NCI-H1105 (cell line): ENCODE results near the gene KCP.

Experiments
- DNase-seq: peaks from one replicate; lab custom pipeline; 2025; lab: John Stamatoyannopoulos, UW

KCP gene

GRCh38 chr7:128858380-128859231 lies 51.9 kb downstream of the KCP start:
- no peak for DNase-seq

DNA sequence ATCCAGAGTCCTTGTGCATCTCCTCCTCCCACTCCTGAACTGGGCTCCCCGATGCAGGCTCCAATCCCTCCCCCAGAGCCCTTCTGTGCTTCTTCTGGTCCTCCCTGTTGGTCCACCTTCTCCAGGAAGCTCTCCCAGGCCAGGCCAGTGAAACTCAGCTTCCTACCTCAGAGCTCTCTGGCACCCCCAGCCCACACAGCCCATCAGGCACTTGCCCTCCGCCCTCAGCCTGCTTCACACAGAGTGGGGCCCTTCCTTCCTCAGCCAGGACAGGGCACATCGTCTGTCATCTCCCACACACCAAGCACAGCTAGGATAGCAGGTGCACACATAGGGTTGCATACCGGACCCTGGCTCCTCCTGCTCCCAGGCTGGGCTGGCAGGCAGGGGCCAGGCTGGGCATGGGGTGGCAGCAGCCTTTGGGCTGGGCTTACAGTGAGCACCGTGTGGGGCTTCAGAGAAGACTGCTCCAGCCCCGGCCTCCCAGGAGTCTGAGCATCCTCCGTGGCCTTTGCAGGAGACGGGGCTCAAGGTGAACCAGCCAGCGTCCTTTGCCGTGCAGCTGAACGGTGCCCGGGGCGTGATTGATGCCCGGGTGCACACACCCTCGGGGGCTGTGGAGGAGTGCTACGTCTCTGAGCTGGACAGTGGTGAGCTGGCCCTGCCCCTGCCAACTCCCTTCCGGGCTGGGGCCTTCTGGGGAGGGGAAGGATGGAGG lies 54.3 kb downstream of the KCP start:
- no peak for DNase-seq

DNA sequence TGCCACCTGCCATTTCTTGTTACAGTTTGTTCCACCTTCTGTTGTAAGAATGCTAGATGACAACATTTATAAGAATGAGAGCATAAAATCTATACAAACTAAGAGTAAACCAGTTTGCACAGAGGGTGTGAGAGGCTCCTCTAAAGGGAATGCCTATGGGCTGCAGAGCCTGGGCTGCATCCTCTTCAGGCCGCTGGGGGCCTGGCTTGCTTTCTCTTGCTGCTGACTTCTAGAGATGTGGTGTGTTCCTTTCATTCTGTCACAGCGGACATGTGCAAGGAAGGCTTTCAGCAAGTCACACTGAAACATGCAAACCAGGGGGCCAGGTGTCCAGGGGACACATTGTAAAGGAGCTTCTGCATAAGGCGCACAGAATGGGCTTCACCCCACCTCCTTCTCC lies 55.0 kb downstream of the KCP start:
- no peak for DNase-seq

- DNase-seq, result no peak
These were observed 56.1 kb downstream of the KCP start for GRCh38 chr7:128854396-128854795.

GRCh38 chr7:128853799-128854198 lies 56.7 kb downstream of the KCP start:
- DNase-seq, result no peak

- no peak for DNase-seq
These were observed 57.8 kb downstream of the KCP start for GRCh38 chr7:128852537-128853254.

GRCh38 chr7:128849804-128850490 lies 60.6 kb downstream of the KCP start:
- DNase-seq, result no peak

GRCh38 chr7:128849156-128849515 lies 61.4 kb downstream of the KCP start:
- DNase-seq, result no peak

DNA sequence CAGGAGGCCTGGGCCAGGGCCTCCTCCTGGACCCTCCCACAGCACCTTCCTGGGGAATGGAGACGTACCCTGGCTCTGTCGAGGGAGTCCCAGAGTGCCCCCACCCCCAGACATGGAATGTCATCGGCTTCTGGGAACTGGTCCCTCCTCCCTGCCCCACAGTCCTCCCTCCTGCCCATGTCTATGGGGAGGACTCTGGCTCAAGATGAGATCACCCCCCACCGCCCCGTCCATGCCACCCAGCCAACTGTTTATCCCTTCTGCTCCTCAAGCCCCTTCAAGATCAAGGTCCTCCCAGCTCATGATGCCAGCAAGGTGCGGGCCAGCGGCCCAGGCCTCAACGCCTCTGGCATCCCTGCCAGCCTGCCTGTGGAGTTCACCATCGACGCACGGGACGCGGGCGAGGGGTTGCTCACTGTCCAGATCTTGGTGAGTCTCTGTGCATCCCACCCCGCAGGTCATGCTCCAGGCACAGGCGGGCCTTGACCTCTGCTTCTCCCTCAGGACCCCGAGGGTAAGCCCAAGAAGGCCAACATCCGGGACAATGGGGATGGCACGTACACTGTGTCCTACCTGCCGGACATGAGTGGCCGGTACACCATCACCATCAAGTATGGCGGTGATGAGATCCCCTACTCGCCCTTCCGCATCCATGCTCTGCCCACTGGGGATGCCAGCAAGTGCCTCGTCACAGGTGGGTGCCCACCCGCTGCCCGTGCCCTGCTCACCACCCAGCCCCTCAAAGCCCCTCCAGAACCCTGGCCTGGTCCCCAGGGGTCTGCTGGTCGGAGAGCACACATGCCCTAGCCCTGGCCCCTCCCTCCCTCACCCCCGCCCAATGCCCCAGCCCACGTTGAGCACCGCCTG lies 62.0 kb downstream of the KCP start:
- no peak for DNase-seq

GRCh38 chr7:128847721-128848211 lies 62.7 kb downstream of the KCP start:
- no peak for DNase-seq

DNA sequence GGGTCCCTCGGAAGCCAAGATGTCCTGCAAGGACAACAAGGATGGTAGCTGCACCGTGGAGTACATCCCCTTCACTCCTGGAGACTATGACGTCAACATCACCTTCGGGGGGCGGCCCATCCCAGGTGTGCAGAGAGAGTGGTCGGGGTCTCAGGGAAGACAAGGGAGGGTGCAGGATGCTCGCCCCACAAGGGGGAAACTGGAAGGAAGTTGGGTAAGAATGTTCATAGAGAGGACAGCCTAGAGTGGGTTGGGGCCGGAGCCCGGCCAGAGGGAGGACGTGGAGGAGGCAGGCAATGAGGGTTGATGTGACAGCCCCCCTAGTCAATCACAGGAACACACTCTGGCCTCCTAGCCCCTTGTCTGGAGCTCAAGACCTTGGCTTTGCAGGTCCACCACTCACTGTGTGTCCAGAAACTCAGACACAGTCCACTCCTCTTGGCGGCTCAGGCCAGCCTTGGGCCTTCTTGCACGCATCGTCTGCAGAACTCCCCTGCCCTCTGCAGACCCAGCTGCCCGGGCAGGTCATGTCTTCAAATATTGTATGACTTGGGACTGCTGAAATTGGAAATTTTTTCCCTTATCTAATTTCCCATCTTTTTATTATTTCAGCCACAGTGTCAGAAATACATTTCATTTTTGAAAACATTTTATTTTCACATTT lies 63.6 kb downstream of the KCP start:
- no peak for DNase-seq

DNA sequence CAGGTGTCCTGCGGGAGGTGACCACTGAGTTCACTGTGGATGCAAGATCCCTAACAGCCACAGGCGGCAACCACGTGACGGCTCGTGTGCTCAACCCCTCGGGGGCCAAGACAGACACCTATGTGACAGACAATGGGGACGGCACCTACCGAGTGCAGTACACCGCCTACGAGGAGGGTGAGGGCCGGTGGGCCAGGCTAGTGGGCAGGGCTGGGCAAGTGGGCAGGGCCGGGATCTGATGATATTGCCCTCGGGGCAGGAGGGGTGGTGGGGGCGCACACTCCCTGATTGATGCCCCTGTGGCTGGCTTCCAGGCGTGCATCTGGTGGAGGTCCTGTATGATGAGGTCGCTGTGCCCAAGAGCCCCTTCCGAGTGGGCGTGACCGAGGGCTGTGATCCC lies 64.5 kb downstream of the KCP start:
- DNase-seq, result no peak

DNA sequence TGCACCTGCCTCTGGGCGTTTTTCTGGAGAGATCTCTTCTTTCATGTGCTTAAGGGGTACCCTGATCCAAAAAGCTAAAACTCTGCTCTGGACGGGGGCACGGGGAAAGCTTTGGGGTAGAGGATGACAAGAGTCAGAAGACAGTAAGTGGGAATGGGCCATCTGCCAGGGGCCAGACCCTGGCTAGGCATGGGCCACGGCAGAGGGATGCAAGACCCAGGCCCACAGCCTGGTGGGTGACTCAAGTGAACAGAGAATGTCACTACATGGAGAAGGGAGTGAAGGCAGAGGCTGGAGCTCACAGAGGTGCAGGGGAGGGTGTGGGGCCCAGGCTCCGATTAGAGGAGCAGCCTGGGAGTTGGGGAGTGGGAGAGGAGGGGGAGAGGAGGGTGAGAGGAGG lies 65.0 kb downstream of the KCP start:
- DNase-seq, result no peak

DNA sequence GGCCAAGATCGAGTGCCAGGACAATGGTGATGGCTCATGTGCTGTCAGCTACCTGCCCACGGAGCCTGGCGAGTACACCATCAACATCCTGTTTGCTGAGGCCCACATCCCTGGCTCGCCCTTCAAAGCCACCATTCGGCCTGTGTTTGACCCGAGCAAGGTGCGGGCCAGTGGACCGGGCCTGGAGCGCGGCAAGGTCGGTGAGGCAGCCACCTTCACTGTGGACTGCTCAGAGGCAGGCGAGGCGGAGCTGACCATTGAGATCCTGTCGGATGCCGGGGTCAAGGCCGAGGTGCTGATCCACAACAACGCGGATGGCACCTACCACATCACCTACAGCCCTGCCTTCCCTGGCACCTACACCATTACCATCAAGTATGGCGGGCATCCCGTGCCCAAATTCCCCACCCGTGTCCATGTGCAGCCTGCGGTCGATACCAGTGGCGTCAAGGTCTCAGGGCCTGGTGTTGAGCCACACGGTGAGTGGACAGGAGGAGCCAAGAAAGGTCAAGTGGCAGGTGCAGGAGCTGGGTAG lies 65.7 kb downstream of the KCP start:
- DNase-seq, result no peak

- no peak for DNase-seq
These were observed 66.4 kb downstream of the KCP start for GRCh38 chr7:128843938-128844621.

DNA sequence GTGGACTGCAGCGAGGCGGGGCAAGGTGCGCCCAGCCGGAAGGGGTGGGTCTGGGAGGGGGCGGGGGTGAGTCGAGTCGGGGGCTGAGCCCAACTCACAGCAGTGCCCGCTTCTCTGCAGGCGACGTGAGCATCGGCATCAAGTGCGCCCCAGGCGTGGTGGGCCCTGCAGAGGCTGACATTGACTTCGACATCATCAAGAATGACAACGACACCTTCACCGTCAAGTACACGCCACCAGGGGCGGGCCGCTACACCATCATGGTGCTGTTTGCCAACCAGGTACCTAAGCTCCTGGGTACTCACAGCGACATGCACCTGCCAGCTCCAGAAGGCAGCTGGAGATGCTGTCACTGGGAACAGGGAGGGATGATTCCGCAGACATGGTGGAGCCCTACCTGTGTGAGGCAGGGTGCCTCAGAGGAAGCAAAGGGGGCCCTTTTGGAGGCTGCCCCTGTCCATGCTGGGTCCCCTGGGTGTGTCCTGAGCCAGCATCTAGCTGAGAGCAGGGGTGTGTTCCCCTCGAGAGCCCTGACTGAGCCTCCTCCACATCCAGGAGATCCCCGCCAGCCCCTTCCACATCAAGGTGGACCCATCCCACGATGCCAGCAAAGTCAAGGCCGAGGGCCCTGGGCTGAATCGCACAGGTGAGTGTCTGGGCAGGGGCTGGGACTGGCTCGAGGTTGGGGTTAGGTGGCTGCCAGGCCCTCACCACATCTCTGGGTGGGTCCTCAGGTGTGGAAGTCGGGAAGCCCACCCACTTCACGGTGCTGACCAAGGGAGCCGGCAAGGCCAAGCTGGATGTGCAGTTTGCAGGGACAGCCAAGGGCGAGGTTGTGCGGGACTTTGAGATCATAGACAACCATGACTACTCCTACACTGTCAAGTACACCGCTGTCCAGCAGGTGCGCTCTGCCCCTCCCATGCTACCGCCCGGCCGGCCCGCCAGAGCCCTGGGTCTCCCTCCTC lies 67.6 kb downstream of the KCP start:
- no peak for DNase-seq

- no peak for DNase-seq
These were observed 68.4 kb downstream of the KCP start for GRCh38 chr7:128841921-128842673.

- DNase-seq, result no peak
These were observed 69.3 kb downstream of the KCP start for GRCh38 chr7:128841171-128841690.
